NCI-H1436 treated with DMSO at 0.1 percent for 48 hours (cell line): ENCODE measurements around the gene ARL11.

Experiments
- DNase-seq: peaks from one replicate; lab custom pipeline; 2025; lab: John Stamatoyannopoulos, UW

ARL11 gene

DNA sequence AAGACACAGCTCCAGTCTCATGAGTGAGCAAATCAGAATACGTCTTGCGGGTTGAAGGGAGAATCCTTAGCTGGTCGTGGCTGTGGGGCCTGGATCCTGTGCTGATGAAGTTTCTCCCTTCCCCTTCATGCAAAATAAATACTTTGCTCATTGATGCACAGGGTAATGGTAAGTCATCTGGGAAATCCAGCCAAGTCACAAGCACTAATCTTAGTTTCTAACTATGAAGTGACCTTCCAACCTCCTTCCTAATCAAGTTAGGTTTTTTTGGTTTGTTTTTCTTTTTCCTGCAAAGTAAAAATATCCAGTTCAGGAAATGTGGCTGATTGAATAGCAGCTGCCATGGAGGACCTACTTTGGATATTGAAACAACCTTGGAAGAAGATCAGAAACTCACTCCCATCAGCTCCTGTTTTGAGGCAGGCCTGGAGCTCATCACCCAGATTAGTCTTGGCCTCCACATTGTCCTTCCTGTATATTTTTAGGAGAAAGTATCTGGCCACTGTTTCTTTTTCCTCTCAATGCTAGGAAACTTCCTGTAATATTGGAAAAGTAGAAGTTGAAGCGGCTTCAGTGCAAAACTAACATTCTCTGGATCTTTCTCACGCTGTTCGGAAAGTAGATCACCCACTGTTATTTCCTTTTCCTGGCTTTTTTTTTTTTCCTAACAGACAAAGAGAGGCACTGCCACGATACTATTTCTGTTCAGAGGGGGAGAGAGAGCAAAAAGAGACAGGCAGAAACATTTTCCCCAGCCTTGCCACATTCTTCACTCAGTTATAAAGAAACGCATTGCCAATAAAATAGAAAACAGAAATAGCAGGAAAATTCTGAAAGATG lies 12.3 kb upstream of the ARL11 start:
- DNase-seq: no peak

DNA sequence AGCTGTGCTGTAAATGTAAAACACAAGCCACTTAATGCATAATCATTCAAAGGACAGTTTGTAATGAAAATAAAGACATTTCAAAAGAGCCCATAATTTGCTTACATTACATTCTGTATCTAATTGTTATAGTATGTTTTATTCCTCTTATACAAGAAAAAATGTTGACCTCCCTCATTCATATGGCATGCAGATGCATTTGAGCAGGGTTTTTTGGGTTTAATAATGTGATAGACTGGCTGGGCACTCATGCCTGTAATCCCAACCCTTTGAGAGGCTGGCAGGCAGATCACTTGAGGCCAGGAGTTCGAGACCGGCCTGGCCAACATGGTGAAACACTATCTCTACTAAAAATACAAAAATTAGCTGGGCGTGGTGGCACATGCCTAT lies 11.6 kb upstream of the ARL11 start:
- DNase-seq: no peak

- DNase-seq: no peak
Observed at GRCh38 chr13:49620170-49620621, 8.1 kb upstream of the ARL11 start.

- DNase-seq: no peak
Observed at GRCh38 chr13:49622174-49622946, 5.9 kb upstream of the ARL11 start.

- no peak for DNase-seq
Observed at GRCh38 chr13:49624229-49624628, 4.1 kb upstream of the ARL11 start.

- no peak for DNase-seq
Observed at GRCh38 chr13:49625392-49626079, 2.8 kb upstream of the ARL11 start.

GRCh38 chr13:49629196-49629938 lies 1.1 kb downstream of the ARL11 start:
- no peak for DNase-seq

DNA sequence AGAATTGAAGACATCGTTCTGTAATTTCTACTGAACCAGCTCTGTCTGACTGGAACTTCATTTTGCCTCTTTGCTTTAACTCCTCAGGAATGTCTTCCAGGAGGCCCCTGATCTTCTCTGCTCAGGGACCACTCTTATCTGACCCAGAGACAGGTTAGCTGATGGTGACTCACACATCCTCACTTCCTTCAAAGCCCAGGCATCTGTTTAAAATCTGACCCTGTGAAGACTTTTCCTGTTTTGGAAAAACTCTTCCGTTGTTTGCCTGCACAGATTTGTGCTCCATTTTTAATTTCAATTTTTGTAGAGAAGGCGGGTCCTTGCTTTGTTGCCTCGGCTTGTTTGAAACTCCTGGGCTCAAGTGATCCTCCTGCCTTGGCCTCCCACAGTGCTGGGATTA lies 1.6 kb downstream of the ARL11 start:
- DNase-seq: no peak

- no peak for DNase-seq
Observed at GRCh38 chr13:49630580-49630979, 2.3 kb downstream of the ARL11 start.

- DNase-seq: no peak
Observed at GRCh38 chr13:49632156-49632555, 3.8 kb downstream of the ARL11 start.

DNA sequence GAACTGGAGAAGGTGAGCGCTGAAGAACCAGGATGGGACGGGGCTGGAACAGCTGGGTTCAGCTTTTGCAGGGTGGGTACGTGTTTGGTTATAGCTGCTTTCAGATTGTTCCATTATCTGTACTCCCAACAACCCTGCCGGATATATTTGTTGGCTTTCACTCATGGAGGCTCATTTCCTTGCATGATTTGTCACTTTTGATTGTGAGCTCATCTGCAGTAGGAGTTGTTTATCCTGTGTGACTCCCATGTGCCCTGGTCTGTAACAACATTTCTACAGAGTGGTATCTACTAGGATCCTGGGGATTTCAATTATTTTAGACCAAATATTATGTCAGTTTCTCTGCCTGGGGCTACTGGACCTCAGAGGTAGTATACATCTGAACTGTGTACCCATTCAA lies 5.4 kb downstream of the ARL11 start:
- DNase-seq: no peak

DNA sequence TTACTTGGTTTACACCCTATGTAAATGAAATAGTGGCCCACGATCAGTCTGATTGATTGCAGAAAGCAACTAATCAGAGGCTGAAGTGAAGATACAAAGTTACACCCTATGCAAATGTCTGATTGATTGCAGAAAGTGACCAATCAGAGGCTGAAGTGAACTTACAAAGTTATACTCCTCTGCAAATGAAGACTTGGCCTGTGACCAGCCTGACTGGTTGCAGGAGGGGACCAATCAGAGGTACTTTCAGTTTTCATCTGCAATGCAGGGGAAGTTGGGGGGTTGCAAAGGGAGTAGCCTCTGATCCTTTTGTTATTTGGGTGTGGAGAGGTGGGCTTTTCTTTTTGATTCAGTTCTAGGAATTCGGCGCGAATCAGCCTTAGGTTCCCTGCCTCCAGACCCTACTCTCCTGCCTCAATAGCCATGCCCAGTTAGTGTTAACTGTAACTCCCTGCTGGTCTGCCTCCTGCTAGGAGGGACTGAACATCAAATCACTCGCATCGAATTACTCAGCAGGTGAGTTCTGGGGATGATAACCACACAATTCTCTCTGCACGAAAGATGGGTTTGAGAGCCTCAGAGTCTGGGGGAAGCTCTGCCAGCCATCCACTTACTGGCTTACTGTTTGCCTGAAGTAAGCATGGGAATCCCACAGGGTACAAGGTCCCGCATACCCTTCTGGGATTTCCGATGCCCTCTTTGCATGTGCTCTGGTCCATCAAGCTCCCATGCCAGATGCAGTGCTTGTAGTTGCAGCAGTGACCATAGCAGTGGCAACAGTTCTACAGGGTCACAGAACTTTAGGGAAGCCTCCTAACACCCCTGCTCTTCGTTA lies 7.5 kb downstream of the ARL11 start:
- DNase-seq: no peak

DNA sequence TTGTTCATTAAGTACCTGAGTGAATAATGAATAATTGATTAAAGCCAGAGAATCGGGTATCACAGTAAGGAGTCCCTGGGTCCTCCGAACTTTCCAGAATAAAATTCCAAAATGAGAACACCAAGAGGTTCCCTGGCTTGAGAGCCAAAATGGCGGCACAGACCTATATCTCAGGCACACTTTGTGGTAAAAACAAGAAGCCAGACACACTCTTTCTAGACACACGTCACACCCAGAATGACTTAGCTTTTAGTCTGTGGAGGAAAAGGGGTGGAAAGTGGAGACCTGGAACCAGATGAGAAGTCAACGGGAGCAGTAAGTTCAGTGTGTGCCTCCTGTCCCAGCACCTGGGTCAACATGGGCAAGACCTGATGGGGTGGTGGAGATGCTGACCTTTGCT lies 8.4 kb downstream of the ARL11 start:
- DNase-seq: no peak

GRCh38 chr13:49638030-49638743 lies 9.9 kb downstream of the ARL11 start:
- DNase-seq: no peak

GRCh38 chr13:49638744-49639072 lies 10.4 kb downstream of the ARL11 start:
- no peak for DNase-seq

DNA sequence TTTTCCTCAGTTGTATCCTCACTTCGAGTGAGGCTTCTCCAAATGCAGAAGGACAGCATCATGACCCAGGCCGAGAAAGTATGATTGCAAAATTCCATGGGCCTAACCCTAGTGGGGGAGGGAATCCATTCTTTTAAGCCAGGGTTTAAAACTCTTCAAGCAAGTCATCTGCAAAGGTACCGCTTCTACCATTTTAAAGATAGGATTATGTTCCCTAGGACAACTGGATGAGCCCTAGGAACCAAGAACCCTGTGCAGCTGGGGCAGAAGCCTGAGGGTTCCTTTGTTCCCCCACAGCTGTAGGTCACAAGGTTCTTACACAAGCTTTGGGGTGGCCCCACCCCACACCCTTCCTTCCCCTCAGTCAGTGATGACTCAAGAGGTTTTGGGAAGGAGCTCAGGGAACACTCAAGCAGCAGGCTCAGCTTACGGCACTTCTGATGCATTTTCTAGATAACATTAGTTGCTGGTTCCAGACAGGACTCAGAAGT lies 13.5 kb downstream of the ARL11 start:
- no peak for DNase-seq

GRCh38 chr13:49643035-49643646 lies 14.8 kb downstream of the ARL11 start:
- no peak for DNase-seq

GRCh38 chr13:49645451-49645850 lies 17.1 kb downstream of the ARL11 start:
- DNase-seq: no peak

GRCh38 chr13:49646688-49647087 lies 18.4 kb downstream of the ARL11 start:
- no peak for DNase-seq
